Mesendoderm (in vitro differentiated cells): Measurements from ENCODE around the gene SLC8A1.

ENCODE experiments used
- DNase-seq: peaks from one replicate; pipeline ENCODE4 v3.0.0; 2013
- H2AK5ac ChIP-seq: 2 replicates; pipeline ENCODE4 v1.6.1; 2013; ENCODE audit warnings: low read length, inconsistent platforms
- H2BK120ac ChIP-seq: 2 replicates; pipeline ENCODE4 v1.6.1; 2013; ENCODE audit warnings: low read depth, mild to moderate bottlenecking, low read length, moderate library complexity, mixed read lengths
- H2BK15ac ChIP-seq: replicated peaks from 2 replicates; pipeline ENCODE4 v1.6.1; 2013; ENCODE audit warnings: low read depth, mild to moderate bottlenecking, moderate library complexity
- H2BK5ac ChIP-seq: 2 replicates; pipeline ENCODE4 v1.6.1; 2013; ENCODE audit warnings: low read length, inconsistent platforms
- H3K18ac ChIP-seq: 2 replicates; pipeline ENCODE4 v1.6.1; 2013; ENCODE audit warnings: mild to moderate bottlenecking, low read length, mixed read lengths
- H3K23ac ChIP-seq: one replicate; pipeline ENCODE4 v1.6.1; 2013; ENCODE audit warnings: low read length
- H3K27ac ChIP-seq: 2 replicates; pipeline ENCODE4 v1.5.1; 2013; ENCODE audit warnings: low read depth, mild to moderate bottlenecking, inconsistent platforms, low read length, moderate library complexity
- H3K27me3 ChIP-seq: 2 replicates; pipeline ENCODE4 v1.6.1; 2013; ENCODE audit warnings: low read length, control low read depth, mild to moderate bottlenecking, inconsistent platforms; ENCODE audit not compliant: insufficient read depth, poor library complexity
- H3K36me3 ChIP-seq: 2 replicates; pipeline ENCODE4 v1.6.1; 2013; ENCODE audit warnings: low read length, inconsistent platforms; ENCODE audit not compliant: control insufficient read depth, insufficient read depth
- H3K4ac ChIP-seq: one replicate; pipeline ENCODE4 v1.6.1; 2013; ENCODE audit warnings: low read depth, mild to moderate bottlenecking, low read length, moderate library complexity
- H3K4me1 ChIP-seq: 2 replicates; pipeline ENCODE4 v1.6.1; 2013; ENCODE audit warnings: low read depth, low read length, inconsistent platforms; ENCODE audit not compliant: control insufficient read depth
- H3K4me2 ChIP-seq: 2 replicates; pipeline ENCODE4 v1.6.1; 2013; ENCODE audit warnings: low read length
- H3K4me3 ChIP-seq: 2 replicates; pipeline ENCODE4 v1.5.1; 2013; ENCODE audit warnings: mild to moderate bottlenecking, low read length
- H3K56ac ChIP-seq: one replicate; pipeline ENCODE4 v1.6.1; 2013; ENCODE audit warnings: low read length
- H3K79me1 ChIP-seq: 2 replicates; pipeline ENCODE4 v1.6.1; 2013; ENCODE audit warnings: low read length, inconsistent platforms
- H3K79me2 ChIP-seq: 2 replicates; pipeline ENCODE4 v1.6.1; 2013; ENCODE audit warnings: mild to moderate bottlenecking, low read length; ENCODE audit not compliant: control insufficient read depth, insufficient read depth
- H3K9ac ChIP-seq: 2 replicates; pipeline ENCODE4 v1.6.1; 2013; ENCODE audit warnings: low read length, inconsistent platforms
- H4K5ac ChIP-seq: one replicate; pipeline ENCODE4 v1.6.1; 2013; ENCODE audit warnings: low read length
- H4K8ac ChIP-seq: one replicate; pipeline ENCODE4 v1.6.1; 2013; ENCODE audit warnings: low read depth, mild to moderate bottlenecking, control low read depth, low read length, moderate library complexity
- WGBS: extraction: QIAGEN DNeasy Blood & Tissue Kit; methylation state at CpG from one replicate; pipeline ENCODE4 v1.1.7; 2013; ENCODE audit warnings: low lambda C conversion rate, missing lambda C conversion rate; ENCODE audit not compliant: insufficient coverage; ENCODE audit errors: extremely low coverage; 5-methylcytosine and 5-hydroxymethylcytosine counted together

The SLC8A1 gene

GRCh38 chr2:40224318-40224717 lies 227.6 kb downstream of the SLC8A1 start:
- H2AK5ac ChIP-seq = no peak overlapping the region
- H3K9ac ChIP-seq = no peak overlapping the region
- H4K8ac ChIP-seq = no peak overlapping the region
- H3K27me3 ChIP-seq = no peaks in the 10 kb centered on the region
- no peak overlapping the region for H3K27ac ChIP-seq
- DNase-seq = no peak
- H2BK120ac ChIP-seq = no peak overlapping the region
- H4K5ac ChIP-seq = no peak overlapping the region
- no peaks in the 10 kb centered on the region for H3K79me1 ChIP-seq
- no peak overlapping the region for H2BK15ac ChIP-seq
- no peak overlapping the region for H2BK5ac ChIP-seq
- H3K18ac ChIP-seq = no peak overlapping the region
- no peak overlapping the region for H3K4me3 ChIP-seq
- H3K56ac ChIP-seq = no peak overlapping the region
- H3K36me3 ChIP-seq = no peaks in the 10 kb centered on the region
- H3K79me2 ChIP-seq = no peaks in the 10 kb centered on the region
- H3K4me1 ChIP-seq = peaks cover 3% of the 10 kb centered on the region
- no peak overlapping the region for H3K4ac ChIP-seq
- no peak overlapping the region for H3K4me2 ChIP-seq
- no peak overlapping the region for H3K23ac ChIP-seq
- no CpG with 5 or more reads among the region's 4 CpGs for WGBS

- no peak overlapping the region for H3K4me2 ChIP-seq
- H3K36me3 ChIP-seq = no peaks in the 10 kb centered on the region
- H3K79me1 ChIP-seq = no peaks in the 10 kb centered on the region
- no peaks in the 10 kb centered on the region for H3K79me2 ChIP-seq
- no peak overlapping the region for H3K56ac ChIP-seq
- H2AK5ac ChIP-seq = no peak overlapping the region
- H3K4me3 ChIP-seq = no peak overlapping the region
- no peaks in the 10 kb centered on the region for H3K27me3 ChIP-seq
- no peaks in the 10 kb centered on the region for H3K4me1 ChIP-seq
- no peak overlapping the region for H4K8ac ChIP-seq
- H4K5ac ChIP-seq = no peak overlapping the region
- H3K18ac ChIP-seq = no peak overlapping the region
- no peak for DNase-seq
- no peak overlapping the region for H3K23ac ChIP-seq
- no CpG with 5 or more reads among the region's 4 CpGs for whole genome bisulfite sequencing
- H3K27ac ChIP-seq = no peak overlapping the region
- no peak overlapping the region for H3K4ac ChIP-seq
- no peak overlapping the region for H2BK120ac ChIP-seq
- H2BK15ac ChIP-seq = no peak overlapping the region
- no peak overlapping the region for H2BK5ac ChIP-seq
- H3K9ac ChIP-seq = no peak overlapping the region
These were observed 231.5 kb downstream of the SLC8A1 start for GRCh38 chr2:40220177-40220925.

GRCh38 chr2:40219141-40219540 lies 232.7 kb downstream of the SLC8A1 start:
- H3K18ac ChIP-seq = no peak overlapping the region
- no peak overlapping the region for H2BK120ac ChIP-seq
- H2BK5ac ChIP-seq = no peak overlapping the region
- DNase-seq = no peak
- no peak overlapping the region for H4K8ac ChIP-seq
- WGBS = no CpG with 5 or more reads among the region's 1 CpG
- H3K23ac ChIP-seq = no peak overlapping the region
- no peak overlapping the region for H2BK15ac ChIP-seq
- no peaks in the 10 kb centered on the region for H3K79me1 ChIP-seq
- no peak overlapping the region for H3K9ac ChIP-seq
- no peaks in the 10 kb centered on the region for H3K36me3 ChIP-seq
- no peak overlapping the region for H2AK5ac ChIP-seq
- H3K79me2 ChIP-seq = no peaks in the 10 kb centered on the region
- no peak overlapping the region for H3K27ac ChIP-seq
- no peaks in the 10 kb centered on the region for H3K4me1 ChIP-seq
- H3K56ac ChIP-seq = no peak overlapping the region
- no peak overlapping the region for H3K4ac ChIP-seq
- no peaks in the 10 kb centered on the region for H3K27me3 ChIP-seq
- no peak overlapping the region for H3K4me2 ChIP-seq
- no peak overlapping the region for H3K4me3 ChIP-seq
- H4K5ac ChIP-seq = no peak overlapping the region

- Histone ChIP-seq H4K8ac (no peak overlapping the region), H3K4me3 (no peak overlapping the region), H3K36me3 (no peaks in the 10 kb centered on the region), H4K5ac (no peak overlapping the region), H3K79me1 (no peaks in the 10 kb centered on the region), H3K4me2 (no peak overlapping the region), H2BK5ac (no peak overlapping the region), H3K27me3 (no peaks in the 10 kb centered on the region), H2BK120ac (no peak overlapping the region), H3K23ac (no peak overlapping the region), H2BK15ac (no peak overlapping the region), H3K56ac (no peak overlapping the region), H2AK5ac (no peak overlapping the region), H3K18ac (no peak overlapping the region), H3K4me1 (no peaks in the 10 kb centered on the region), H3K79me2 (no peaks in the 10 kb centered on the region), H3K27ac (no peak overlapping the region), H3K9ac (no peak overlapping the region), H3K4ac (no peak overlapping the region)
- no peak for DNase-seq
- WGBS = no CpG with 5 or more reads among the region's 3 CpGs
These were observed 233.2 kb downstream of the SLC8A1 start for GRCh38 chr2:40218679-40219078.

GRCh38 chr2:40213619-40214018 lies 238.3 kb downstream of the SLC8A1 start:
- Histone ChIP-seq H3K4me1 (no peaks in the 10 kb centered on the region), H4K8ac (no peak overlapping the region), H3K56ac (no peak overlapping the region), H2AK5ac (no peak overlapping the region), H2BK15ac (no peak overlapping the region), H3K18ac (no peak overlapping the region), H3K79me1 (no peaks in the 10 kb centered on the region), H3K9ac (no peak overlapping the region), H2BK120ac (no peak overlapping the region), H3K79me2 (no peaks in the 10 kb centered on the region), H3K4me3 (no peak overlapping the region), H3K36me3 (no peaks in the 10 kb centered on the region), H3K27me3 (no peaks in the 10 kb centered on the region), H3K4me2 (no peak overlapping the region), H3K27ac (no peak overlapping the region), H2BK5ac (no peak overlapping the region), H4K5ac (no peak overlapping the region), H3K4ac (no peak overlapping the region), H3K23ac (no peak overlapping the region)
- no CpG with 5 or more reads among the region's 3 CpGs for WGBS
- DNase-seq = no peak

- H3K79me1 ChIP-seq = no peaks in the 10 kb centered on the region
- H3K27ac ChIP-seq = no peak overlapping the region
- no peak overlapping the region for H3K4me2 ChIP-seq
- no peak overlapping the region for H3K23ac ChIP-seq
- H4K8ac ChIP-seq = no peak overlapping the region
- no peak overlapping the region for H2AK5ac ChIP-seq
- no peak overlapping the region for H3K18ac ChIP-seq
- H3K79me2 ChIP-seq = no peaks in the 10 kb centered on the region
- WGBS = no CpG with 5 or more reads among the region's 1 CpG
- H3K36me3 ChIP-seq = no peaks in the 10 kb centered on the region
- peak; percentile 28 for DNase-seq
- H4K5ac ChIP-seq = no peak overlapping the region
- no peak overlapping the region for H2BK5ac ChIP-seq
- no peaks in the 10 kb centered on the region for H3K27me3 ChIP-seq
- H2BK15ac ChIP-seq = no peak overlapping the region
- no peak overlapping the region for H3K56ac ChIP-seq
- no peak overlapping the region for H3K4ac ChIP-seq
- H2BK120ac ChIP-seq = no peak overlapping the region
- H3K4me3 ChIP-seq = no peak overlapping the region
- H3K4me1 ChIP-seq = no peaks in the 10 kb centered on the region
- no peak overlapping the region for H3K9ac ChIP-seq
These were observed 238.8 kb downstream of the SLC8A1 start for GRCh38 chr2:40213071-40213470.
